Prostate gland (tissue), 2 donors: ENCODE measurements around the gene COL25A1. TPM values are rescaled to one million over a fixed set of nuclear protein-coding genes. Genes with fewer than 3 reads are reported as not detected.

Experiments
- DNase-seq: peaks from one replicate; pipeline ENCODE4 v3.0.0-alpha.2; 2019; ENCODE audit warnings: low spot score
- H3K27ac ChIP-seq, 2 donors: fragments of 200-600 bp; sonication (generic); 2 replicates each; pipeline ENCODE4 v1.5.1; 2017 to 2019
- H3K27me3 ChIP-seq: fragments of 200-600 bp; sonication (generic); replicated peaks from 2 replicates; pipeline ENCODE4 v1.5.1; 2019; ENCODE audit not compliant: insufficient read depth
- H3K36me3 ChIP-seq, 2 donors: fragments of 200-600 bp; sonication (generic); 1 replicate in 1 of 2; 2 replicates in 1 of 2; pipeline versions ENCODE4 v1.5.1 to v1.8.1; 2017 to 2019
- H3K4me1 ChIP-seq: fragments of 200-600 bp; sonication (generic); replicated peaks from 2 replicates; pipeline ENCODE4 v1.5.1; 2019
- H3K4me3 ChIP-seq, 2 donors: fragments of 200-600 bp; sonication (generic); 2 replicates each; pipeline ENCODE4 v1.5.1; 2017 to 2019
- H3K9me3 ChIP-seq: fragments of 200-600 bp; sonication (generic); 2 replicates; pipeline ENCODE4 v1.5.1; 2017
- CTCF ChIP-seq, 4 experiments: fragments of 200-600 bp in 2 of 4; fragments of 450-650 bp in 2 of 4; sonication (generic) in 2 of 4; IDR thresholded peaks; 1 replicate in 3 of 4; 2 replicates in 1 of 4; pipeline ENCODE4 v1.5.1; 2016 to 2019; ENCODE audit warnings: antibody characterized with exemption in 4 of 4, mild to moderate bottlenecking in 2 of 4, moderate library complexity in 2 of 4
- POLR2A ChIP-seq: fragments of 450-650 bp; IDR thresholded peaks from one replicate; pipeline ENCODE4 v1.6.1; 2016; ENCODE audit warnings: antibody characterized with exemption, mild to moderate bottlenecking
- POLR2AphosphoS5 ChIP-seq: sonication (generic); formaldehyde crosslinking; IDR thresholded peaks from one replicate; pipeline ENCODE4 v1.6.1; 2017; ENCODE audit warnings: antibody characterized with exemption
- WGBS: methylation state at CpG from one replicate; pipeline ENCODE4 v1.1.5; 2018; 5-methylcytosine and 5-hydroxymethylcytosine counted together
- intact Hi-C: fragments of 100-400 bp; cut with DNase I; formaldehyde crosslinking; loops from one replicate; pipeline ENCODE4 v1.14.2; 2022
- total RNA-seq, 2 donors: library from RNA; depleted of rRNA; stranded (reverse); fragments of >200 nt; gene quantifications; one replicate each; pipeline ENCODE4 v1.1.0, GENCODE V29; 2016

The COL25A1 gene
- total RNA-seq, 2 donors from 2014 or later, result 0.73 to 2.8 TPM

- no peak overlapping the region for H3K27ac ChIP-seq
- TF ChIP-seq POLR2AphosphoS5, result no peak
- TF ChIP-seq CTCF (IDR thresholded peaks at IDR 0.05), result no peak
- no peak for TF ChIP-seq POLR2A
- H3K27me3 ChIP-seq, result no peaks in the 10 kb centered on the region
- no peaks in the 10 kb centered on the region for H3K36me3 ChIP-seq
- no peaks in the 10 kb centered on the region for H3K9me3 ChIP-seq
- DNase-seq, result no peak
- intact Hi-C loops, result no loop called here
- H3K4me1 ChIP-seq, result no peaks in the 10 kb centered on the region
- 87% methylated on average over 3 of the region's 3 CpGs for WGBS
- no peak overlapping the region for H3K4me3 ChIP-seq
Observed at GRCh38 chr4:109049926-109050325, 252.5 kb downstream of the COL25A1 start.

GRCh38 chr4:109046471-109047201 is 255.8 kb downstream of the COL25A1 start:
- intact Hi-C loops, result no loop called here

GRCh38 chr4:109044431-109044830 is 258.0 kb downstream of the COL25A1 start:
- WGBS, result 52% methylated on average over 3 of the region's 3 CpGs
- no peaks in the 10 kb centered on the region for H3K27me3 ChIP-seq
- H3K4me1 ChIP-seq, result no peaks in the 10 kb centered on the region
- no peak overlapping the region for H3K4me3 ChIP-seq
- intact Hi-C loops, result no loop called here
- no peak for DNase-seq
- no peaks in the 10 kb centered on the region for H3K36me3 ChIP-seq
- no peak overlapping the region for H3K27ac ChIP-seq
- no peaks in the 10 kb centered on the region for H3K9me3 ChIP-seq
- TF ChIP-seq POLR2A (no peak), POLR2AphosphoS5 (no peak), CTCF (IDR thresholded peaks at IDR 0.05) (no peak)

More at GRCh38 chr4:109046471-109047201, 255.8 kb downstream of the COL25A1 start:
- TF ChIP-seq POLR2AphosphoS5 (no peak), CTCF (IDR thresholded peaks at IDR 0.05) (no peak), POLR2A (no peak)
- 34% methylated on average over 7 of the region's 7 CpGs for WGBS
- no peak overlapping the region for H3K4me3 ChIP-seq
- no peak for DNase-seq
- H3K9me3 ChIP-seq, result no peaks in the 10 kb centered on the region
- H3K36me3 ChIP-seq, result no peaks in the 10 kb centered on the region
- H3K4me1 ChIP-seq, result no peaks in the 10 kb centered on the region
- H3K27me3 ChIP-seq, result no peaks in the 10 kb centered on the region
- H3K27ac ChIP-seq, result no peak overlapping the region

- H3K36me3 ChIP-seq, result no peaks in the 10 kb centered on the region
- H3K27ac ChIP-seq, result no peak overlapping the region
- no peak for DNase-seq
- TF ChIP-seq POLR2AphosphoS5 (no peak), POLR2A (no peak), CTCF (IDR thresholded peaks at IDR 0.05) (no peak)
- no peaks in the 10 kb centered on the region for H3K27me3 ChIP-seq
- no peaks in the 10 kb centered on the region for H3K9me3 ChIP-seq
- no peaks in the 10 kb centered on the region for H3K4me1 ChIP-seq
- no peak overlapping the region for H3K4me3 ChIP-seq
- 45% methylated on average over 3 of the region's 3 CpGs for WGBS
- intact Hi-C loops, result no loop called here
Observed at GRCh38 chr4:109043286-109043685, 259.2 kb downstream of the COL25A1 start.
